Neutrophil (primary cell): ENCODE measurements around the gene PAX3.

ENCODE experiments used
- H3K27ac ChIP-seq: fragments of 200-600 bp; sonication (generic); 2 replicates; pipeline ENCODE4 v1.5.1; 2016; ENCODE audit warnings: mild to moderate bottlenecking, moderate library complexity
- H3K27me3 ChIP-seq: fragments of 200-600 bp; sonication (generic); 2 replicates; pipeline ENCODE4 v1.6.0; 2016; ENCODE audit warnings: mild to moderate bottlenecking
- H3K36me3 ChIP-seq: fragments of 200-600 bp; sonication (generic); 2 replicates; pipeline ENCODE4 v1.5.1; 2017
- H3K4me1 ChIP-seq, 2 experiments: fragments of 200-600 bp in 1 of 2; sonication (generic) in 1 of 2; 1 replicate in 1 of 2; 2 replicates in 1 of 2; pipeline versions ENCODE4 v1.5.1 to v1.6.1; 2013 to 2016; ENCODE audit warnings: low read depth in 1 of 2, low read length in 1 of 2, mild to moderate bottlenecking in 1 of 2, moderate library complexity in 1 of 2; ENCODE audit not compliant: control insufficient read depth in 1 of 2, insufficient read depth in 1 of 2
- H3K4me3 ChIP-seq, 2 experiments: fragments of 200-600 bp in 1 of 2; sonication (generic) in 1 of 2; 1 replicate in 1 of 2; 2 replicates in 1 of 2; pipeline ENCODE4 v1.5.1; 2013 to 2016; ENCODE audit warnings: low read depth in 1 of 2, low read length in 1 of 2, mild to moderate bottlenecking in 1 of 2, moderate library complexity in 1 of 2
- H3K9me3 ChIP-seq: fragments of 200-600 bp; sonication (generic); 2 replicates; pipeline ENCODE4 v1.5.1; 2016
- CTCF ChIP-seq: fragments of 200-600 bp; sonication (generic); IDR thresholded peaks from 2 replicates; pipeline ENCODE4 v1.5.1; 2016; ENCODE audit warnings: antibody characterized with exemption

Gene PAX3

GRCh38 chr2:222290401-222290735, 8.4 kb downstream of the PAX3 start:
- H3K4me3 ChIP-seq = no peak overlapping the region

GRCh38 chr2:222289278-222290160, 9.3 kb downstream of the PAX3 start:
- Histone ChIP-seq H3K4me1 (peaks cover 5 to 7% of the 10 kb centered on the region in 2 experiments), H3K27me3 (peaks cover 100% of the 10 kb centered on the region), H3K27ac (no peak overlapping the region), H3K9me3 (no peaks in the 10 kb centered on the region), H3K4me3 (no peak overlapping the region), H3K36me3 (no peaks in the 10 kb centered on the region)
- TF ChIP-seq CTCF = no peak

More at GRCh38 chr2:222290401-222290735, 8.4 kb downstream of the PAX3 start:
- H3K27ac ChIP-seq = no peak overlapping the region
- H3K4me1 ChIP-seq = peaks cover 12 to 14% of the 10 kb centered on the region in 2 experiments
- peaks cover 100% of the 10 kb centered on the region for H3K27me3 ChIP-seq
- no peak for TF ChIP-seq CTCF
- H3K9me3 ChIP-seq = no peaks in the 10 kb centered on the region
- H3K36me3 ChIP-seq = no peaks in the 10 kb centered on the region

GRCh38 chr2:222288590-222289277, 10.1 kb downstream of the PAX3 start:
- Histone ChIP-seq H3K27ac (no peak overlapping the region), H3K27me3 (peaks cover 100% of the 10 kb centered on the region), H3K4me1 (no peaks in the 10 kb centered on the region), H3K4me3 (no peak overlapping the region), H3K9me3 (no peaks in the 10 kb centered on the region), H3K36me3 (no peaks in the 10 kb centered on the region)
- TF ChIP-seq CTCF = no peak

- no peak overlapping the region for H3K4me3 ChIP-seq
- H3K27me3 ChIP-seq = peaks cover 100% of the 10 kb centered on the region
- TF ChIP-seq CTCF = no peak
- no peak overlapping the region for H3K27ac ChIP-seq
- no peaks in the 10 kb centered on the region for H3K9me3 ChIP-seq
- no peaks in the 10 kb centered on the region for H3K36me3 ChIP-seq
- H3K4me1 ChIP-seq = no peaks in the 10 kb centered on the region
Observed at GRCh38 chr2:222287862-222288479, 10.8 kb downstream of the PAX3 start.

- Histone ChIP-seq H3K9me3 (no peaks in the 10 kb centered on the region), H3K4me1 (no peaks in the 10 kb centered on the region), H3K27ac (no peak overlapping the region), H3K4me3 (no peak overlapping the region), H3K36me3 (no peaks in the 10 kb centered on the region), H3K27me3 (peaks cover 99% of the 10 kb centered on the region)
- TF ChIP-seq CTCF = no peak
Observed at GRCh38 chr2:222284466-222284865, 14.3 kb downstream of the PAX3 start.
